Activated T-helper 2 cell treated with anti-CD3 and anti-CD28 coated beads, Interferon-gamma antibody, Interleukin-2, Interleukin-4, amounts not matched to agents 10 μg/mL and 5 μg/mL and 100 μg/mL, durations not matched to agents 14 hours and 24 hours and 36 hours (primary cell): ENCODE data around the gene CTBP1. TPM values are rescaled to one million over a fixed set of nuclear protein-coding genes. Genes with fewer than 3 reads are reported as not detected.

Experiments used
- DNase-seq: peaks from one replicate; pipeline ENCODE4 v3.0.0; 2021; ENCODE audit warnings: low spot score
- H3K27ac Mint-ChIP-seq: one replicate; pipeline ENCODE4 v1.8.0; 2021; ENCODE audit warnings: mixed read lengths
- H3K27me3 Mint-ChIP-seq: one replicate; pipeline ENCODE4 v1.8.0; 2021; ENCODE audit warnings: low read depth, mixed read lengths
- H3K36me3 Mint-ChIP-seq: one replicate; pipeline ENCODE4 v1.8.0; 2021; ENCODE audit warnings: low read depth, mixed read lengths
- H3K4me1 Mint-ChIP-seq: one replicate; pipeline ENCODE4 v1.8.0; 2021; ENCODE audit warnings: low read depth, mixed read lengths
- H3K4me3 Mint-ChIP-seq: one replicate; pipeline ENCODE4 v1.8.0; 2021; ENCODE audit warnings: low read depth, mild to moderate bottlenecking, moderate library complexity, mixed read lengths
- H3K9me3 Mint-ChIP-seq: one replicate; pipeline ENCODE4 v1.8.0; 2021; ENCODE audit warnings: mixed read lengths
- intact Hi-C: fragments of 100-400 bp; cut with micrococcal nuclease; formaldehyde crosslinking; loops from one replicate; pipeline ENCODE4 v1.15.1; 2023
- total RNA-seq: library from RNA; stranded (reverse); gene quantifications from 2 replicates; pipeline ENCODE4 v1.2.3, GENCODE V29; 2022

The CTBP1 gene
- total RNA-seq, 1 donor from 2014 or later = 194 TPM

GRCh38 chr4:1210971-1211370 is 38.0 kb downstream of the CTBP1 start:
- DNase-seq = no peak
- intact Hi-C loops = no loop called here
- Mint-ChIP-seq H3K4me1 (no peaks in the 10 kb centered on the region), H3K27me3 (no peaks in the 10 kb centered on the region), H3K36me3 (peaks cover 7% of the 10 kb centered on the region), H3K27ac (no peak overlapping the region), H3K9me3 (no peaks in the 10 kb centered on the region), H3K4me3 (no peak overlapping the region)

- Mint-ChIP-seq H3K4me1 (no peaks in the 10 kb centered on the region), H3K36me3 (peaks cover 7% of the 10 kb centered on the region), H3K9me3 (no peaks in the 10 kb centered on the region), H3K27ac (no peak overlapping the region), H3K4me3 (no peak overlapping the region), H3K27me3 (no peaks in the 10 kb centered on the region)
- intact Hi-C loops = no loop called here
- no peak for DNase-seq
These were observed 38.6 kb downstream of the CTBP1 start for GRCh38 chr4:1210241-1210841.

- intact Hi-C loops = no loop called here
- Mint-ChIP-seq H3K36me3 (peaks cover 9% of the 10 kb centered on the region), H3K27me3 (no peaks in the 10 kb centered on the region), H3K4me1 (peaks cover under 1% of the 10 kb centered on the region), H3K27ac (no peak overlapping the region), H3K9me3 (no peaks in the 10 kb centered on the region), H3K4me3 (no peak overlapping the region)
- no peak for DNase-seq
These were observed 39.1 kb downstream of the CTBP1 start for GRCh38 chr4:1209821-1210220.

GRCh38 chr4:1208970-1209704 is 39.8 kb downstream of the CTBP1 start:
- intact Hi-C loops = no loop called here
- H3K9me3 Mint-ChIP-seq = no peaks in the 10 kb centered on the region
- H3K36me3 Mint-ChIP-seq = peaks cover 14% of the 10 kb centered on the region
- DNase-seq = no peak
- H3K27me3 Mint-ChIP-seq = no peaks in the 10 kb centered on the region
- no peak overlapping the region for H3K27ac Mint-ChIP-seq
- no peak overlapping the region for H3K4me3 Mint-ChIP-seq
- H3K4me1 Mint-ChIP-seq = peaks cover 6% of the 10 kb centered on the region

- no peak overlapping the region for H3K4me3 Mint-ChIP-seq
- H3K27me3 Mint-ChIP-seq = no peaks in the 10 kb centered on the region
- H3K27ac Mint-ChIP-seq = peak overlapping the region; percentile 28
- intact Hi-C loops = no loop called here
- peaks cover 17% of the 10 kb centered on the region for H3K36me3 Mint-ChIP-seq
- no peak for DNase-seq
- peaks cover 12% of the 10 kb centered on the region for H3K4me1 Mint-ChIP-seq
- no peaks in the 10 kb centered on the region for H3K9me3 Mint-ChIP-seq
These were observed 40.5 kb downstream of the CTBP1 start for GRCh38 chr4:1208266-1208961.

GRCh38 chr4:1207603-1208265 is 41.2 kb downstream of the CTBP1 start:
- Mint-ChIP-seq H3K4me1 (peaks cover 19% of the 10 kb centered on the region), H3K27me3 (no peaks in the 10 kb centered on the region), H3K9me3 (no peaks in the 10 kb centered on the region), H3K36me3 (peaks cover 21% of the 10 kb centered on the region), H3K4me3 (no peak overlapping the region), H3K27ac (no peak overlapping the region)
- DNase-seq = no peak
- intact Hi-C loops = no loop called here

GRCh38 chr4:1207157-1207470 is 41.8 kb downstream of the CTBP1 start:
- H3K4me3 Mint-ChIP-seq = no peak overlapping the region

GRCh38 chr4:1206299-1207156 is 42.4 kb downstream of the CTBP1 start:
- no peak overlapping the region for H3K27ac Mint-ChIP-seq
- H3K27me3 Mint-ChIP-seq = no peaks in the 10 kb centered on the region
- DNase-seq = no peak
- H3K36me3 Mint-ChIP-seq = peaks cover 16% of the 10 kb centered on the region
- peaks cover 27% of the 10 kb centered on the region for H3K4me1 Mint-ChIP-seq
- intact Hi-C loops = no loop called here
- no peaks in the 10 kb centered on the region for H3K9me3 Mint-ChIP-seq
- no peak overlapping the region for H3K4me3 Mint-ChIP-seq

More at GRCh38 chr4:1207157-1207470, 41.8 kb downstream of the CTBP1 start:
- Mint-ChIP-seq H3K27ac (no peak overlapping the region), H3K27me3 (no peaks in the 10 kb centered on the region), H3K36me3 (peaks cover 21% of the 10 kb centered on the region), H3K4me1 (peaks cover 22% of the 10 kb centered on the region), H3K9me3 (no peaks in the 10 kb centered on the region)
- DNase-seq = no peak
- intact Hi-C loops = no loop called here

- intact Hi-C loops = no loop called here
- H3K4me3 Mint-ChIP-seq = no peak overlapping the region
- peaks cover 13% of the 10 kb centered on the region for H3K36me3 Mint-ChIP-seq
- H3K27me3 Mint-ChIP-seq = no peaks in the 10 kb centered on the region
- no peak overlapping the region for H3K27ac Mint-ChIP-seq
- H3K9me3 Mint-ChIP-seq = no peaks in the 10 kb centered on the region
- H3K4me1 Mint-ChIP-seq = peaks cover 28% of the 10 kb centered on the region
- no peak for DNase-seq
These were observed 43.2 kb downstream of the CTBP1 start for GRCh38 chr4:1205586-1206298.

GRCh38 chr4:1204828-1205585 is 43.9 kb downstream of the CTBP1 start:
- Mint-ChIP-seq H3K36me3 (peaks cover 13% of the 10 kb centered on the region), H3K4me3 (no peak overlapping the region), H3K27me3 (no peaks in the 10 kb centered on the region), H3K27ac (peak overlapping the region; percentile 28), H3K9me3 (no peaks in the 10 kb centered on the region), H3K4me1 (peaks cover 28% of the 10 kb centered on the region)
- DNase-seq = no peak
- intact Hi-C loops = no loop called here

- no peak overlapping the region for H3K27ac Mint-ChIP-seq
- no peaks in the 10 kb centered on the region for H3K27me3 Mint-ChIP-seq
- no peaks in the 10 kb centered on the region for H3K9me3 Mint-ChIP-seq
- H3K36me3 Mint-ChIP-seq = peaks cover 13% of the 10 kb centered on the region
- no peak for DNase-seq
- H3K4me1 Mint-ChIP-seq = peaks cover 30% of the 10 kb centered on the region
- intact Hi-C loops = no loop called here
- no peak overlapping the region for H3K4me3 Mint-ChIP-seq
These were observed 44.6 kb downstream of the CTBP1 start for GRCh38 chr4:1204286-1204827.
